AG09319 (cell line): ENCODE measurements around the gene ADAR.

Source experiments
- DNase-seq: peaks from one replicate; pipeline ENCODE4 v3.0.0-alpha.2; 2010; ENCODE audit warnings: low read depth; ENCODE audit errors: extremely low read depth
- TF ChIP-seq, protein P1 (sequence below): IDR thresholded peaks from 2 replicates; pipeline ENCODE4 v1.5.1; 2011; ENCODE audit warnings: low read depth, mild to moderate bottlenecking, inconsistent platforms, low read length, moderate library complexity

Gene ADAR

DNA sequence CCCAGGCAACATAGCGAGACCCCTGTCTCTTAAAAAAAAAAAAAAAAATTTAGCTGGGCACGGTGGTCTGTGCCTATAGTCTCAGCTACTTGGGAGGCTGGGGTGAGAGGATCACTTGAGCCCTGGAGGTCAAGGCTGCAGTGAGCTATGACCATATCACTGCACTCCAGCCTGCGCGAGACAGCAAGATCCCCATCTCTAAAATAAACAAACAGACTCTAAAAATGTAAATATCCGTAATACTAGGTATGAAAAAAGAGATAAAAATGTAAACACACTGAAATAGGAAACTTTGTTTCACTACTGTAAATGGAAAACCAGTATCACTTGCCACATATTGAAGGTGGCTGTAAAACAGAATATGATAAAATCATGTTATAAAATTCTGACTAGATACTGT lies 17.2 kb downstream of the ADAR start:
- TF ChIP-seq, protein P1, sequence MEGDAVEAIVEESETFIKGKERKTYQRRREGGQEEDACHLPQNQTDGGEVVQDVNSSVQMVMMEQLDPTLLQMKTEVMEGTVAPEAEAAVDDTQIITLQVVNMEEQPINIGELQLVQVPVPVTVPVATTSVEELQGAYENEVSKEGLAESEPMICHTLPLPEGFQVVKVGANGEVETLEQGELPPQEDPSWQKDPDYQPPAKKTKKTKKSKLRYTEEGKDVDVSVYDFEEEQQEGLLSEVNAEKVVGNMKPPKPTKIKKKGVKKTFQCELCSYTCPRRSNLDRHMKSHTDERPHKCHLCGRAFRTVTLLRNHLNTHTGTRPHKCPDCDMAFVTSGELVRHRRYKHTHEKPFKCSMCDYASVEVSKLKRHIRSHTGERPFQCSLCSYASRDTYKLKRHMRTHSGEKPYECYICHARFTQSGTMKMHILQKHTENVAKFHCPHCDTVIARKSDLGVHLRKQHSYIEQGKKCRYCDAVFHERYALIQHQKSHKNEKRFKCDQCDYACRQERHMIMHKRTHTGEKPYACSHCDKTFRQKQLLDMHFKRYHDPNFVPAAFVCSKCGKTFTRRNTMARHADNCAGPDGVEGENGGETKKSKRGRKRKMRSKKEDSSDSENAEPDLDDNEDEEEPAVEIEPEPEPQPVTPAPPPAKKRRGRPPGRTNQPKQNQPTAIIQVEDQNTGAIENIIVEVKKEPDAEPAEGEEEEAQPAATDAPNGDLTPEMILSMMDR: no peak
- DNase-seq: no peak

DNA sequence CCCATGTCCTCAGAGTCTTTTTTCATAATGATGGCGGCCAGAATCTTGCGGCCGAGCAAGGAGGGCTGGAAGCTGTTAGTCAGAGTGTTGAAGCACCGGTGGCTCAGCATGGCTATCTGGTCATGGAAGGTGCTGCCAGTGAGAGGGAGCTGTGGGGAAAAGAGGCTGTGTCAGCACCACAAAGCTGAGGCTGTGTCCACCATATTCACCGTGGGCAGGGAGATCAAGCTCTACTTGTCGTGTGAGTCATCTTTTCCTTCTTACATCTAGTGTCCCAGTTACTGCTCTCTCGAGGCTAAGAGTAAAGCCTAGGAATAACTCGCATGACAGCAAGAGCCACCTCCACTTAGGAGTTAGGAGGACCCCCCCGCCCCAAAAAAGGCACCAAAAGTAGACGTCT lies 18.2 kb downstream of the ADAR start:
- TF ChIP-seq, protein P1: no peak
- DNase-seq: no peak

DNA sequence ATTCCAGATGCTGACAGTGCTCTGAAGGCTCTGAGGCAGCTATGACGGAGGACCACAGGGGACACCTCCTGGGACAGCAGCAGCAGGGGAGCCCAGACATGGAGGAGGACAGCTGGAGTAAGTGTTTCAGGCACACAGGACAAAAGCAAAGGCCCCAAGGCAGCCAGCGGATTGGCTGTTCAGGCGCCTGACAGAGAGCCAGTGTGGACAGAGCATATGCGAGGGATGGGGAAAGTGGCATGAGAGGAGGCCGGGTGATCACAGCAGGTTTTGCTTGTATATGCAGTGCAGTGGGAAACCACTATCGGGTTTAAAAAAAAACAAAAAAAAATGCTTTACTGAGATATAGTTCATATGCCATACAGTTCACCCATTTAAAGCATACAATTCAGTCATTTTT lies 21.3 kb downstream of the ADAR start:
- DNase-seq: no peak
- TF ChIP-seq, protein P1: no peak

DNA sequence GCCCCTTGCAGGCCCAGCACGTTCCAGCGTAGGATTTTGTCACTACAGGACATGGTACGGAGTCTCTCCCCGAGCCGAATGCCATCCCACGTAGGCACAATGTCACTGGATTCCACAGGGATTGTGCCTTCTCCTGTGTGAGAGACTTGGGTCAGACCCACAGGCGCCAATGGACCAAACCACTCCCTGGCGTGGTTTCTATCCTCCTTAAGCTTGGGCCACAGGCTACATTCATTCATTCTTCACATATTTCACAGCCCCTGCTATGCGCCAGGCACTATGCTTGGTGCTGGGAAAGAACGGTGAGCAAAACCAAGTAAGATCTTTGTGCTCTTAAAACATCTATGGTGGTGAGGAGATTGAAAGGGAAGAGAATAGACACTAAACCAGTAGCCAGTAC lies 21.8 kb downstream of the ADAR start:
- DNase-seq: no peak
- TF ChIP-seq, protein P1: no peak

DNA sequence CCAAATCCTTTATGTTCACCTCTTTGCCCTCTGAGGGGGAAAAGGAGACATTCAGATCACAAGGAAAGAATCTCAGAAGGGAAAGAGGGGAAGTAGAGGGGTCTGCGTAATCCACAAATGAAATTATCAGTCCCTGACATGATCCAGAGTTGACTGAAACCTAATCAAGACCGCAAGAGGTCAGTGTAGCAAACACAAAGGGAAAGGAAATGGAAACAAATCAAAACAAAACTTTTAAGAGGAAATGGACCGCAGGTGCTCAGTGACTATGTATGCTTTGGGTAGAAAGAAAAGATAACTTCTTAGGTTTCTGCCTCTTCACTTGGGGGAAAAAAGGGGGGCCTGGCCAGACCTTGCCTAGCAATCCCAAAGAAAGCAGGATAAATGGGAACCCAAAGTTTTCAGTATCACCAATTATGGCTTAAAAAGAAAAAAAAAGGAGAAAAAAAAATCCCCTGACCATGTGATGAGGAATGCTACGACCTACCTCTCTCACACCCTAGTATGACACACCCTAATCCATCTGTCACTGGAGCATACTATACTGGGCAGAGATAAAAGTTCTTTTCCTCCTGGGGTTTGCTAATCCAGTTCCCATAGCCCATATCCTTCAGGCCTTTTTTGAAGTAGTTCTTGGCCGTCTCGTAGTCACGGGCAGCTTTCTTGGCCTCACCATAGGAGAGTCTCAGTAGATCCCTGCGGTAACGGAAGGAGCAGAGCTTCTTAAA lies 23.6 kb downstream of the ADAR start:
- TF ChIP-seq, protein P1: no peak
- no peak for DNase-seq

DNA sequence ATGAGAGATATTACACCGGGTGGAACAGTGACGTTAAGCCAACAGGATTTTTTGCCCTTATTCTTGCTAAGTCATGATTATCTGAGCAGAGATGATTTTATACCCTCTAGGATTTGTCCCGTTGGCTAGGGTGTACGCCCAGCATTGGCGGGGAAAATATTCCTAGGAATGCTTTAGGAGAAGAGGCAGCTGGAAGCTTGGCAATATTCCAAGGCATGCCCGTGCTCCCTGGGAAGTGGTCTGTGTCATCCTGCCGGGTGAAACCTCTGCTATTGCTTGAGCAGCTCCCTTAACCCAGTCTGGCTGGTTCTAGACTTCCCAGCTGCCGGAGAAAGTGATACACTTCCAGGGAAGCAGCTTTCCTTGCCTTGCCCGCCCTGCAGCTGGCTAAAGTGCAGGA lies 24.2 kb downstream of the ADAR start:
- TF ChIP-seq, protein P1: no peak
- DNase-seq: no peak

DNA sequence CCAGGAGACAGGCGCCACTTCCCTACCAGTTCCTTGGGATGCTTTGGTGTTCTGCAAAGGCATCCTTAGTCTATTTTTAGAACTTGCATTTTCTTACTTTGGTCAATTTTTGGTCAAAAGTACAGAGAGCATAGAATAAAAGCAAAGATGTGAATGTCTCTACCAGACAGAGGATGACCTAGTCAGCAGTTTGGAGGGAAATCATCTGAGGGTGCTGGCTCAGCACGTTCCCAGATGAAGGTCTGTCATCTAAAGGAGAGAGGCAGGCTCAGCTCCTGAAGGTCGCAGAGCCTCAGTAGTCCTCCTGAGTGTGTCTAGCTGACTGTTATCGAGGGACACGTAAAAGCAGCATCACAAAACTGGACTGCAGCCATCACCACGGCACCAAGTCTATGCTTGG lies 25.1 kb downstream of the ADAR start:
- TF ChIP-seq, protein P1: no peak
- DNase-seq: no peak
